ENCODE measurements around the gene TBL1XR1.

GRCh38 chr3:177069514-177070329 is 127.6 kb downstream of the TBL1XR1 start:
- TF ChIP-seq POLR2A (IDR thresholded peaks at IDR 0.05): no peak
- no peak for TF ChIP-seq POLR2AphosphoS5 (IDR thresholded peaks at IDR 0.05)
